IPS-18c (cell line): ENCODE data around the gene MPV17L2.
"Not testable (repeated sequence)": the region's sequence is repeated elsewhere in the genome, so short reads cannot be mapped to it uniquely, and the experiment has no call there.

ENCODE experiments used
- H3K4me3 ChIP-seq: 2 replicates; pipeline ENCODE4 v1.7.0; 2013; ENCODE audit warnings: low read depth, mild to moderate bottlenecking, low read length, moderate library complexity; ENCODE audit not compliant: insufficient read depth
- H3K9me3 ChIP-seq: one replicate; pipeline ENCODE4 v1.6.1; 2013; ENCODE audit warnings: mild to moderate bottlenecking, low read length, moderate library complexity; ENCODE audit not compliant: control insufficient read depth, insufficient read depth

Gene MPV17L2

GRCh38 chr19:18158467-18158866, 34.6 kb upstream of the MPV17L2 start:
- Histone ChIP-seq H3K9me3 (no peaks in the 10 kb centered on the region), H3K4me3 (no peak overlapping the region)

- H3K9me3 ChIP-seq, H3K4me3 ChIP-seq: not testable (repeated sequence)
Observed at GRCh38 chr19:18159059-18159616, 33.9 kb upstream of the MPV17L2 start.

GRCh38 chr19:18159810-18160209, 33.2 kb upstream of the MPV17L2 start:
- Histone ChIP-seq H3K9me3 (no peaks in the 10 kb centered on the region), H3K4me3 (no peak overlapping the region)

- no peaks in the 10 kb centered on the region for H3K9me3 ChIP-seq
- no peak overlapping the region; the same call in 1 of the 2 replicates for H3K4me3 ChIP-seq
Observed at GRCh38 chr19:18160493-18160970, 32.5 kb upstream of the MPV17L2 start.

GRCh38 chr19:18160971-18161635, 31.9 kb upstream of the MPV17L2 start:
- H3K9me3 ChIP-seq = no peaks in the 10 kb centered on the region
- peak overlapping the region; percentile 20; the same call in 1 of the 2 replicates for H3K4me3 ChIP-seq

- no peak overlapping the region for H3K4me3 ChIP-seq
- no peaks in the 10 kb centered on the region for H3K9me3 ChIP-seq
Observed at GRCh38 chr19:18161636-18162002, 31.4 kb upstream of the MPV17L2 start.

GRCh38 chr19:18164072-18164471, 28.9 kb upstream of the MPV17L2 start:
- Histone ChIP-seq H3K4me3 (no peak overlapping the region), H3K9me3 (no peaks in the 10 kb centered on the region)

- no peaks in the 10 kb centered on the region for H3K9me3 ChIP-seq
- no peak overlapping the region for H3K4me3 ChIP-seq
Observed at GRCh38 chr19:18165794-18166544, 27.0 kb upstream of the MPV17L2 start.

GRCh38 chr19:18167011-18167410, 26.0 kb upstream of the MPV17L2 start:
- Histone ChIP-seq H3K9me3 (no peaks in the 10 kb centered on the region), H3K4me3 (no peak overlapping the region)

- H3K4me3 ChIP-seq = no peak overlapping the region
- no peaks in the 10 kb centered on the region for H3K9me3 ChIP-seq
Observed at GRCh38 chr19:18167975-18168645, 24.9 kb upstream of the MPV17L2 start.

GRCh38 chr19:18168673-18169381, 24.2 kb upstream of the MPV17L2 start:
- no peak overlapping the region for H3K4me3 ChIP-seq
- no peaks in the 10 kb centered on the region for H3K9me3 ChIP-seq

GRCh38 chr19:18170714-18171255, 22.2 kb upstream of the MPV17L2 start:
- no peak overlapping the region for H3K4me3 ChIP-seq
- H3K9me3 ChIP-seq = no peaks in the 10 kb centered on the region

- Histone ChIP-seq H3K9me3 (no peaks in the 10 kb centered on the region), H3K4me3 (no peak overlapping the region)
Observed at GRCh38 chr19:18171605-18172327, 21.3 kb upstream of the MPV17L2 start.

GRCh38 chr19:18172331-18173053, 20.5 kb upstream of the MPV17L2 start:
- Histone ChIP-seq H3K9me3 (no peaks in the 10 kb centered on the region), H3K4me3 (no peak overlapping the region)

- Histone ChIP-seq H3K9me3 (no peaks in the 10 kb centered on the region), H3K4me3 (peak overlapping the region; percentile 73; the same call in 1 of the 2 replicates)
Observed at GRCh38 chr19:18173054-18173571, 19.9 kb upstream of the MPV17L2 start.
